SK-N-MC (cell line): ENCODE data around the gene ZNF613.
"Not testable (repeated sequence)": the region's sequence is repeated elsewhere in the genome, so short reads cannot be mapped to it uniquely, and the experiment has no call there.

Experiments
- DNase-seq: peaks from one replicate; pipeline ENCODE4 v3.0.0-alpha.2; 2011; ENCODE audit warnings: low read depth, low spot score
- H3K27ac ChIP-seq: fragments of 200-600 bp; sonication (generic); 2 replicates; pipeline ENCODE4 v1.5.1; 2016; ENCODE audit warnings: mixed run types
- H3K36me3 ChIP-seq: fragments of 200-600 bp; sonication (generic); 2 replicates; pipeline ENCODE4 v1.6.1; 2017; ENCODE audit warnings: antibody characterized with exemption, low read length, mixed read lengths; ENCODE audit not compliant: insufficient read depth
- H3K4me3 ChIP-seq: fragments of 200-600 bp; sonication (generic); 2 replicates; pipeline ENCODE4 v1.5.1; 2016
- H3K9ac ChIP-seq: fragments of 200-600 bp; sonication (generic); 2 replicates; pipeline ENCODE4 v1.8.0; 2017; ENCODE audit warnings: mixed run types, mixed read lengths; ENCODE audit not compliant: insufficient read length
- H3K9me3 ChIP-seq: fragments of 200-600 bp; sonication (generic); 2 replicates; pipeline ENCODE4 v1.6.1; 2017; ENCODE audit warnings: low read depth, mild to moderate bottlenecking, antibody characterized with exemption, low read length, moderate library complexity, mixed read lengths
- EZH2 ChIP-seq: fragments of 200-600 bp; sonication (generic); IDR thresholded peaks from one replicate; pipeline ENCODE4 v1.6.1; 2017; ENCODE audit warnings: antibody characterized with exemption
- FOXP2 ChIP-seq: optimal IDR thresholded peaks from 2 replicates; pipeline ENCODE3; 2011; ENCODE audit warnings: mild to moderate bottlenecking, moderate library complexity; ENCODE audit not compliant: insufficient read depth; ENCODE audit errors: extremely low read length, control extremely low read depth
- POLR2AphosphoS5 ChIP-seq: IDR thresholded peaks from 2 replicates; pipeline ENCODE4 v1.6.1; 2012; ENCODE audit warnings: mild to moderate bottlenecking, low read depth, low read length, borderline replicate concordance

The ZNF613 gene

GRCh38 chr19:51980116-51980736, 53.0 kb downstream of the ZNF613 start:
- TF ChIP-seq FOXP2, result no peak
- no peak for TF ChIP-seq EZH2
- no peak for TF ChIP-seq POLR2AphosphoS5
- H3K9me3 ChIP-seq, result peaks cover 8% of the 10 kb centered on the region; the same call in 1 of the 2 replicates
- H3K36me3 ChIP-seq, result no peaks in the 10 kb centered on the region
- no peak overlapping the region for H3K4me3 ChIP-seq
- no peak overlapping the region for H3K9ac ChIP-seq
- no peak for DNase-seq
- no peak overlapping the region for H3K27ac ChIP-seq

GRCh38 chr19:51980926-51981325, 53.7 kb downstream of the ZNF613 start:
- H3K9ac ChIP-seq, DNase-seq, H3K27ac ChIP-seq, H3K4me3 ChIP-seq, H3K36me3 ChIP-seq, H3K9me3 ChIP-seq: not testable (repeated sequence)

- Histone ChIP-seq H3K27ac (no peak overlapping the region), H3K4me3 (no peak overlapping the region), H3K36me3 (no peaks in the 10 kb centered on the region), H3K9me3 (peaks cover 11% of the 10 kb centered on the region; the same call in 1 of the 2 replicates), H3K9ac (no peak overlapping the region)
- TF ChIP-seq POLR2AphosphoS5 (no peak), EZH2 (no peak), FOXP2 (no peak)
- no peak for DNase-seq
These were observed 56.1 kb downstream of the ZNF613 start for GRCh38 chr19:51983361-51983760.

GRCh38 chr19:51986309-51987291, 59.3 kb downstream of the ZNF613 start, which contains the start of gene ZNF350:
TSS of gene ZNF350 (minus strand) at chr19:51986840. CDS start at chr19:51974360, 12,480 bp downstream.
- peak; percentile 76 for DNase-seq
- H3K9me3 ChIP-seq, result peaks cover 10% of the 10 kb centered on the region; the same call in 1 of the 2 replicates
- H3K9ac ChIP-seq, result peak within 1 kb of the TSS; percentile 94
- peak within 1 kb of the TSS; percentile 35; the same call in 1 of the 2 replicates for H3K27ac ChIP-seq
- peak; percentile 63 for TF ChIP-seq POLR2AphosphoS5
- no peak for TF ChIP-seq FOXP2
- peak within 1 kb of the TSS; percentile 94 for H3K4me3 ChIP-seq
- no peaks in the 10 kb centered on the region for H3K36me3 ChIP-seq

- Histone ChIP-seq H3K4me3 (no peak overlapping the region), H3K9me3 (peaks cover 33% of the 10 kb centered on the region), H3K27ac (no peak overlapping the region), H3K9ac (no peak overlapping the region), H3K36me3 (peaks cover 37% of the 10 kb centered on the region)
- no peak for TF ChIP-seq EZH2
- TF ChIP-seq POLR2AphosphoS5, result no peak
- TF ChIP-seq FOXP2, result no peak
- no peak for DNase-seq
These were observed 66.2 kb downstream of the ZNF613 start for GRCh38 chr19:51993422-51993821.

GRCh38 chr19:51994048-51994644, 66.9 kb downstream of the ZNF613 start:
- H3K36me3 ChIP-seq, result peaks cover 44% of the 10 kb centered on the region

More at GRCh38 chr19:51994048-51994644, 66.9 kb downstream of the ZNF613 start:
- TF ChIP-seq EZH2 (no peak), FOXP2 (no peak), POLR2AphosphoS5 (no peak)
- Histone ChIP-seq H3K4me3 (no peak overlapping the region), H3K9me3 (peaks cover 34% of the 10 kb centered on the region), H3K27ac (no peak overlapping the region), H3K9ac (no peak overlapping the region)
- DNase-seq, result no peak
